Measurements from ENCODE around the gene OLFML3. TPM values are rescaled to one million over a fixed set of nuclear protein-coding genes. Genes with fewer than 3 reads are reported as not detected.
"Not testable (repeated sequence)": the region's sequence is repeated elsewhere in the genome, so short reads cannot be mapped to it uniquely, and the experiment has no call there.

Gene OLFML3
- total RNA-seq, 1 donor from 2014 or later, result 26.4 TPM

DNA sequence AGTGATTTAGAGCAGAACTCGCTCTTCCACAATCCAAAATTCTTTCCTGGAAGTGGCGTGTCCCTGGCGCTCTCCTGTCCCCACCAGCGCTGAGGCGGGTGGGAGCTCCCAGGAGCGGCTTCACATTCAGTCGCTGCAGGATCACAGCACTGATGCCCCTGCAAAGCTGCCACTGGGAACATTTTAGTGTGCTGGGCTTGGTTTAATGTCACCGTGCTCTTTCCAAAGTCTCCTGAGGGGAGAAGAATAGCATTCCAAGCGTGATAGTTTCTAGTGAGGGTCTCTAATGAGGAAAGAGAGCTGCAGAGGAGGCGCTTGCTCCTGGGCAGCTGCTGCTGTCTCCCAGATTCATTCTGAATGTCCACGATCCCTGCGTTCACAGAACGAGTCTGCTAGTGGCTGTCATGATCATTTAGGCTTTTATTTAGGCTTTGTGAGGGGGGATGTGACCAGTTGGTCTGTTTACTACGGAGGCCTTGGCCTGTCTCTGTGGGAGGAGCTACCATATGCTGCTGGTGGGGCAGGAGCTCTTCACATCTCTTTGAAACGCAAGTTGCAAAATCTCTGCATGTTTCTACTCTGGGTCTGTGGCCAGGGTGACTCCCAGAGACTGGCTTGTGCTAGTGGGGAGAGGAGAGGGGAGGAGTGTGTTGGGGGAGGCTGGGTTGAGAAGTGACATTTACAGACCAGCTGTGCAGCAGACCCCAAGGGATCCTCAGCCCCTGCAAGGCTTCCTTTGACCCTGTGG lies 23.4 kb downstream of the OLFML3 start:
- H3K27ac ChIP-seq, result no peak overlapping the region

GRCh38 chr1:114003431-114003830 lies 24.2 kb downstream of the OLFML3 start:
- TF ChIP-seq, protein P1, sequence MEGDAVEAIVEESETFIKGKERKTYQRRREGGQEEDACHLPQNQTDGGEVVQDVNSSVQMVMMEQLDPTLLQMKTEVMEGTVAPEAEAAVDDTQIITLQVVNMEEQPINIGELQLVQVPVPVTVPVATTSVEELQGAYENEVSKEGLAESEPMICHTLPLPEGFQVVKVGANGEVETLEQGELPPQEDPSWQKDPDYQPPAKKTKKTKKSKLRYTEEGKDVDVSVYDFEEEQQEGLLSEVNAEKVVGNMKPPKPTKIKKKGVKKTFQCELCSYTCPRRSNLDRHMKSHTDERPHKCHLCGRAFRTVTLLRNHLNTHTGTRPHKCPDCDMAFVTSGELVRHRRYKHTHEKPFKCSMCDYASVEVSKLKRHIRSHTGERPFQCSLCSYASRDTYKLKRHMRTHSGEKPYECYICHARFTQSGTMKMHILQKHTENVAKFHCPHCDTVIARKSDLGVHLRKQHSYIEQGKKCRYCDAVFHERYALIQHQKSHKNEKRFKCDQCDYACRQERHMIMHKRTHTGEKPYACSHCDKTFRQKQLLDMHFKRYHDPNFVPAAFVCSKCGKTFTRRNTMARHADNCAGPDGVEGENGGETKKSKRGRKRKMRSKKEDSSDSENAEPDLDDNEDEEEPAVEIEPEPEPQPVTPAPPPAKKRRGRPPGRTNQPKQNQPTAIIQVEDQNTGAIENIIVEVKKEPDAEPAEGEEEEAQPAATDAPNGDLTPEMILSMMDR (IDR thresholded peaks at IDR 0.05), result no peak
- DNase-seq (ENCODE audit: low spot score in 2 of 2), result peak in 1 of 2 donors; percentile 15
- intact Hi-C loops (cut with DNase I), result no loop called here
- Histone ChIP-seq H3K27me3 (no peaks in the 10 kb centered on the region), H3K36me3 (no peaks in the 10 kb centered on the region), H3K27ac (no peak overlapping the region), H3K4me3 (no peak overlapping the region), H3K4me1 (no peaks in the 10 kb centered on the region), H3K9me3 (no peaks in the 10 kb centered on the region)

More for the DNA sequence above, 23.4 kb downstream of the OLFML3 start:
- no peak overlapping the region for H3K4me3 ChIP-seq
- no peaks in the 10 kb centered on the region for H3K4me1 ChIP-seq
- H3K36me3 ChIP-seq, result no peaks in the 10 kb centered on the region
- H3K9me3 ChIP-seq, result no peaks in the 10 kb centered on the region
- no peaks in the 10 kb centered on the region for H3K27me3 ChIP-seq
- peak in 1 of 2 donors; percentile 56 for DNase-seq (ENCODE audit: low spot score in 2 of 2)
- TF ChIP-seq, protein P1 (IDR thresholded peaks at IDR 0.05), result no peak
- intact Hi-C loops (cut with DNase I), result no loop called here

- H3K9me3 ChIP-seq; H3K4me1 ChIP-seq; H3K27ac ChIP-seq; H3K36me3 ChIP-seq; intact Hi-C loops (cut with DNase I); H3K4me3 ChIP-seq; H3K27me3 ChIP-seq; DNase-seq (ENCODE audit: low spot score in 2 of 2): not testable (repeated sequence)
Observed at GRCh38 chr1:114006825-114007224, 27.6 kb downstream of the OLFML3 start.

DNA sequence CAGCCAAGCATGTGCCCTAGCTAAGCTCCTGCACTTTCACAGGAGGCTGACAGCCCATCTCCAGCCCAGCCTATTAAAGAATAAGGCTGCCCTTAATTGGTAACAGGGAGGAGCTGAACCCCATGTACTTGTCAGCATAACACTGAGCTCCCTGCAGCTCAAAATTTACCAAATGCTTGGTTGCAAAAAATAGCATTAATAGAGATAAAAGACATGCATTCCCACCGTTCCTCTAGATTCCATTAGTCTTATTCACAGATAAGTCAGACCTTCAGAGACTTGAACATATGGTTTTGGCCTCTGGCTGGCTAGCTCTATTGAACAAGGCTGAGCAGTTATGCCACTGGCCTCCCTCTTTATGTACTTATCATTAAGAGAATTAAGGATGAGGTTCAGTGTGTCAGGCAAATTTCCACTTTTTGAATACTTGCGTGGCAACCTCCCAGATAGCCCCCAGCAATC lies 29.2 kb downstream of the OLFML3 start:
- Histone ChIP-seq H3K9me3 (no peaks in the 10 kb centered on the region), H3K4me3 (no peak overlapping the region), H3K4me1 (no peaks in the 10 kb centered on the region), H3K36me3 (no peaks in the 10 kb centered on the region), H3K27ac (no peak overlapping the region), H3K27me3 (no peaks in the 10 kb centered on the region)
- DNase-seq (ENCODE audit: low spot score in 2 of 2), result no peak
- intact Hi-C loops (cut with DNase I), result no loop called here
- TF ChIP-seq, protein P1 (IDR thresholded peaks at IDR 0.05), result no peak

- TF ChIP-seq, protein P1 (IDR thresholded peaks at IDR 0.05), result no peak
- no peak overlapping the region for H3K4me3 ChIP-seq
- H3K36me3 ChIP-seq, result no peaks in the 10 kb centered on the region
- DNase-seq (ENCODE audit: low spot score in 2 of 2), result peak in 1 of 2 donors; percentile 35
- no peaks in the 10 kb centered on the region for H3K4me1 ChIP-seq
- no peaks in the 10 kb centered on the region for H3K9me3 ChIP-seq
- intact Hi-C loops (cut with DNase I), result no loop called here
- H3K27ac ChIP-seq, result no peak overlapping the region
- no peaks in the 10 kb centered on the region for H3K27me3 ChIP-seq
Observed at GRCh38 chr1:114008993-114009392, 29.7 kb downstream of the OLFML3 start.

GRCh38 chr1:114009393-114009792 lies 30.1 kb downstream of the OLFML3 start:
- no peak for DNase-seq (ENCODE audit: low spot score in 2 of 2)
- Histone ChIP-seq H3K4me3 (no peak overlapping the region), H3K4me1 (no peaks in the 10 kb centered on the region), H3K9me3 (no peaks in the 10 kb centered on the region), H3K27ac (no peak overlapping the region), H3K36me3 (no peaks in the 10 kb centered on the region), H3K27me3 (no peaks in the 10 kb centered on the region)
- TF ChIP-seq, protein P1 (IDR thresholded peaks at IDR 0.05), result no peak
- intact Hi-C loops (cut with DNase I), result no loop called here
